Astrocyte of the cerebellum (primary cell): Measurements from ENCODE around the gene CES3.
A peak's percentile ranks its signal among the peaks of the same experiment; 100 is the strongest.

Experiments used
- DNase-seq: peaks from one replicate; pipeline ENCODE4 v3.0.0-alpha.2; 2011; ENCODE audit warnings: low read depth
- H3K4me3 ChIP-seq: 2 replicates; pipeline ENCODE4 v1.5.1; 2011; ENCODE audit warnings: mild to moderate bottlenecking, low read depth, low read length, moderate library complexity
- CTCF ChIP-seq: IDR thresholded peaks from 2 replicates; pipeline ENCODE4 v1.5.1; 2012; ENCODE audit warnings: low read length, low read depth, moderate library complexity, mild to moderate bottlenecking; ENCODE audit errors: missing control alignments
- in situ Hi-C: cut with HindIII; loops from 2 replicates; pipeline ENCODE4 v1.10.0; 2017; ENCODE audit warnings: low sequenced_read_pairs

CES3 gene

GRCh38 chr16:66948837-66949225 lies 12.2 kb upstream of the CES3 start:
- in situ Hi-C loops: no loop called here
- H3K4me3 ChIP-seq: peak overlapping the region; percentile 45
- DNase-seq: no peak
- TF ChIP-seq CTCF: no peak

GRCh38 chr16:66949472-66949871 lies 11.6 kb upstream of the CES3 start:
- no peak for TF ChIP-seq CTCF
- in situ Hi-C loops: no loop called here
- DNase-seq: no peak
- no peak overlapping the region for H3K4me3 ChIP-seq

- no peak for DNase-seq
- in situ Hi-C loops: no loop called here
- no peak for TF ChIP-seq CTCF
- H3K4me3 ChIP-seq: no peak overlapping the region
Observed at GRCh38 chr16:66950437-66950836, 10.6 kb upstream of the CES3 start.

GRCh38 chr16:66950971-66951790 lies 9.9 kb upstream of the CES3 start:
- no peak for DNase-seq
- in situ Hi-C loops: no loop called here
- no peak for TF ChIP-seq CTCF
- no peak overlapping the region for H3K4me3 ChIP-seq

- DNase-seq: no peak
- H3K4me3 ChIP-seq: no peak overlapping the region
- TF ChIP-seq CTCF: no peak
- in situ Hi-C loops: no loop called here
Observed at GRCh38 chr16:66952430-66953110, 8.5 kb upstream of the CES3 start.

- no peak for TF ChIP-seq CTCF
- in situ Hi-C loops: no loop called here
- no peak overlapping the region for H3K4me3 ChIP-seq
- DNase-seq: no peak
Observed at GRCh38 chr16:66953462-66954096, 7.5 kb upstream of the CES3 start.
